HG02852 (cell line): ENCODE measurements around the gene STAT4.

Experiments
- ATAC-seq: cut with Tn5 transposase; IDR thresholded peaks from one replicate; pipeline ENCODE4 v1.9.1; 2021; ENCODE audit warnings: mild to moderate bottlenecking, moderate library complexity; ENCODE audit not compliant: unreplicated experiment

The STAT4 gene

DNA sequence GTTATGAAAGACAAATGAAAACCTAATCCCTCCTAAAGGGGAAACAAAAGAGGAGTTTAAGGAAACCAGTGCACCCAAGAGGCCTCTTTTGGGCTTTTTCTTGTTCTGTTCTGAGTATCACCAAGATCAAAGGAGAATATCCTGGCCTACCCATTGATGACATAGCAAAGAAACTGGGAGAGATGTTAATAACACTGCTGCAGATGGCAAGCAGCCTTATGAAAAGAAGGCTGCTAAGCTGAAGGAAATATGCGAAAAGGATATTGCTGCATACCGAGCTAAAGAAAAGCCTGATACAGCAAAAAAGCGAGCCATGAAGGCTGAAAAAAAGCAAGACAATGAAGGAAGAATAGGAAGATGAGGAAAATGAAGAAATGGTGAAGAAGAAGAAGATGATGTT, 23.6 kb upstream of the STAT4 start:
- no peak for ATAC-seq

DNA sequence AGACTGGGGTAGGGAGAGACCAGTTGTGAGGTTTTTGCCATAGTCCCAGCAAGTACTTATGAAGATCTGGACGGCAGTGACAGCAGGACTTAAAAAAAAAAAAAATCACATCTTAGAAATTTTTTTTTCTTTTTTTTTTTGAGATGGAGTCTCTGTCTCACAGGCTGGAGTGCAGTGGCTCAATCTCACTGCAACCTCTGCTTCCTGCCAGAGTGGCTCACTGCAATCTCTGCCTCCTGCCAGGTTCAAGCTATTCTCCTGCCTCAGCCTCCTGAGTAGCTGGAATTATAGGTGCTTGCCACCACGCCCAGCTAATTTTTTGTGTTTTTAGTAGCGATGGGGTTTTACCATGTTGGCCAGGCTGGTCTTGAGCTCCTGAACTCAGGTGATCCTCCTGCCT, 22.4 kb upstream of the STAT4 start:
- no peak for ATAC-seq

DNA sequence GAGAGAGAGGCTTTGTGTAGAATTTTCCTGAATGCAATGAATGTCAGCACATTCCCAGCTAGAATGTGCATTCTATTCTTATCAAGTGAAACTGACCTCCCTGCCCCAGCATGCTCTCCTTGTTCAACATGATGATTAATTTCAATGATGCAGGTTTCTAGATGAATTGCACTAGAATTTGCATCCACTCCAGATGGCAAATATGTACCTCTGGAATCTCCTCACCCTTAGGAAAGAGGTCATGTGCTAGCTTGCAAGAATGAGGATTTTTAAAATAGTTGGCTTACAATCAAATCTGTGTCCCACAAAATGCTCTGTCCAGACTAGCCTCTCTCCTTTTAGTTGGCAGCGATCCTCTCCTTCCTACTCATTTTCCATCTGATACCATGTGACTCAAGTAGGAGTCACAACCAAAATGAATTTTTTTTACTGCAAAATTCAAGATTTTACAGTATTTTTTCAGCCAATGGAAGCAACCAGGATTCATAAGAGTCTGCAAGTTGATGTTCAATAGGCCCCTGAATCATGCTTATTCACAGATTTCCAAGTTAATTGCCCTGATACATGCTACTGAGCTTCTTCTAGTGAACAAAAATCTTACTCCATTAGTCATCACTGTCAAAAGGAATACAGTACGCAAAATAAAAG, 21.0 kb upstream of the STAT4 start:
- no peak for ATAC-seq

DNA sequence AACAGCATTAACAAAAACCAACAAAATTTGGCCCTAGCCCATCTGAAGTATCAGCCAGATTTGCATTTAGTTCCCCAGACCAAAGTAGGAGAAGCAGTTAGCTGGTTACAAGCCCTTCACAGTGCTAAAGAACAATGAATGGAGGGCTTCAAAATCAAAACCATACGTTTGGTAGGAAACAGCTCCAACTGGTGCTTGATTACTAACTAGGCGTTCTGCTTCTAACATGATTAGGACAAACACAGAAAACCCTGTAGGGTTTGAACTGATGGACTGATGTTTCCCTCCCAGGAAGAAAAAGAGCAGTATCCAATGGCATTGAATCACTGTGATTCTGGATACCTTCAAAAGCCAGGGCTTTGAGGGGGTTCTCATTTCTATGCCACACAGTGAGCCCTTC, 20.5 kb upstream of the STAT4 start:
- no peak for ATAC-seq

DNA sequence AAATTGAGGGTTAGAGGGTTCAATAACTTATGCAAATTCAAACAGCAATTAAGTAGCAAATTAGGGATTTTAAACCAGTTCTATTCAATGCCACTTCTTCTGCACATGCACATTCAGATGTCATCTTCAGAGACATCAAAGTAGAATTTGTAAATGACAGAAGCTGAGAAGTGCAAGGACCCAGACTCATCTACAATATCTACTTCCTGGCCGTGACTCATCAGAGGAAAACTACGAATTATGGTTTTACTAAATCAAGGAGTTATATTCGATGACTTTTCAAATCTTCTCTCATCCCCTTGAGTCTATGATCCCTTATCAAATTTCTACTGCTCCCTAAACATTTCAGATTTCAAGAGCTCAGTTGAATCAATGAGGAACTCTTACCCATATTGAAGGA, 20.0 kb upstream of the STAT4 start:
- no peak for ATAC-seq

DNA sequence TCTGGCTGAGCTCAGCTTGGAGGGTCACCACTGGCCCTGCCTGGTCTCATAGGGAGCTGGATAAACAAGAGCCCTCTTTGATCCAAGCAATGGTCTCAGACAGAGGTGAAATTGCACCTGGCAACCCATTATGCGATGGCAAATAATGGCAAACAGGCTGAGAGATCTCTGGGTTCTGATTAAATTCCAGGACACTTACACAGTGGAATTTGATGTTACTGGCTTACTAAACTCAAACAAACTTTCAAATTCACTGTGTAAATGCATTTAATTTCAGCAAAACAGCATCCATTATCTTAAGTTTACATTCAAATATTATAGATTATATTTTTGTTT, 19.5 kb upstream of the STAT4 start:
- no peak for ATAC-seq

DNA sequence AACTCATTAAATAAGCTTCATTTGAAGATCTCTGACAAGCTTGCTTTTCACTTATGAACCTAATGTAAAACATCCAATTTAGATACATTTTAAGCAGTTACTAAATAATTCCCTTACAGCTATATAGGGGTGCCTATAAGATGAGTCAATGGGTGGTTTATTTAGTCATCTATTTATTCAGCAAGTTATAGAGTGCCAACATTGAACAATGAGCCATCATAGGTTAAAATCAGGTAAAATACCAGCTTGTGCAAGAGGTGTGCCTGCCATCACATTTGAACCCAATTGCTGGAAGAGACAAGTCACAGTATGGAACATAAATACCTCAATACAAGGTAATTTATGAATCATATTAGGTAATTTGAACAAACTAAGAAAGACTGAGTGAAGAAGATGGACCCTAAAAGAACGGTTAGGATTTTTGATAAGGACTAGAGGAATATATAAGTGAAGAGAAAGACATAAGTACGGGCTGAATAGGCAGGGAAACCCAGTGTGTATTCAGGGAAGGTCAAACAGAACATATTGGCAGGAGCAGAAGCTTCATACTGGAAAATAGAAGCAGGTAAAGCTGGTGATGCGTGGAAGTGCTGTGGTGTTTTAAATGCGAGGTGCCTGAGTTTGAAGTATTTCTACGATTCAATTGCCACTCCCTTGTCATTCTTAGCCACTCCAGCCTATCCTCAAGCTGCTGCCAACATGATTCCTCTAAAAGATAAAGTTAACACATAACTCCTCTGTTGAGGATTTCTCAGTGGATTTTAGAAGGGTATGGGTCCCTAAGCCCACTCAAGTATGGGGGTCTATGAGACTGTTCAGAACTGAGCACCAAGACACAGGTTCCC, 18.9 kb upstream of the STAT4 start:
- ATAC-seq, result no peak

DNA sequence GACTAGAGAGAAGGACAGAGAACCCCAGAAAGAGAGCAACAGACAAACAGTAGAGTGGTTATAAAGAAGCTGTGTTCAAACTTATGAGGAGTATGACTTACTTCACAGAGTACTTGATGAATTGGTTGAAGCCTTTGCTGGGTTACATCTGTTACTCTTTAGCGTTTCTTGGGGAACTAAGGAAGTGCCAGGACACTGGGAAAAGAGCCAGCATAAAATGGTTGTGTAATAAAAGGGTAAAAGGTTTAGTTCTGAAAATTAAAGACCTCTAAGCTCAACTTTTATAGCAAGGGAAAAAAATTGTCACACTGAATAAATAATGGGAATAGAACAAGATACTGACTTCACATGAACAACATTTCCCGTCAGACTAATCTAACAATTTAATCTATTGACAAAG, 17.0 kb upstream of the STAT4 start:
- no peak for ATAC-seq

DNA sequence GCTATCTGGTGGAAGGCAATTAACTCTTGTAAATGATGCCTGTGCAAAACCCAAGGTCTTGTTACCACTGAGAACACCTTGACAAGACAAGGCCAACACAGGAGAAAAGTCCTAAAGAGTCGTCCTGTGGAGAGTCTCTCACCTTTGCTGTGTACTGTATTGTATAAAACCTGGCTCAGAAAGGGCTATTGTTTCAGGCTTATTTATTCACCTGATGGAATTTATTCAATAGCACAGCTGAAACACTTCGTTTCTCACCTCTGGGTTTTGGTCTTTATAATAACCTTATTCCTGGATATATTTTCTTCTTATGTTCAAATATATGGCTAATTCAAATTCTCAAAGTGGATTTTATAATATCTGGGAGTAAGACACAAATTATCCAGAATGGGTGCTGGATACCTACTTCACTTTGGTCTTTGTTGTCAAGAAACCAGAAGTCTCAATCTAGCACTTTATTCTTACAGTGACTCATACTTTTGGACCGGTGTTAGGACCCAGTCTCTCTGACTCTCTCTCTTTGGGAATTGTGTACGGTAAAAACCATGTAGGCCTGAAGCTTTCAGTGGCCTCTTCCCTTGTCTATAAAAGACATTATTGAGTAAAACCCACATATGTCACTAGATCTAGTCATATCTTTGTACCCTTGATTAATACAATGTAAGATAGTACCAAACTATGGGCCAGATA, 16.1 kb upstream of the STAT4 start:
- no peak for ATAC-seq

DNA sequence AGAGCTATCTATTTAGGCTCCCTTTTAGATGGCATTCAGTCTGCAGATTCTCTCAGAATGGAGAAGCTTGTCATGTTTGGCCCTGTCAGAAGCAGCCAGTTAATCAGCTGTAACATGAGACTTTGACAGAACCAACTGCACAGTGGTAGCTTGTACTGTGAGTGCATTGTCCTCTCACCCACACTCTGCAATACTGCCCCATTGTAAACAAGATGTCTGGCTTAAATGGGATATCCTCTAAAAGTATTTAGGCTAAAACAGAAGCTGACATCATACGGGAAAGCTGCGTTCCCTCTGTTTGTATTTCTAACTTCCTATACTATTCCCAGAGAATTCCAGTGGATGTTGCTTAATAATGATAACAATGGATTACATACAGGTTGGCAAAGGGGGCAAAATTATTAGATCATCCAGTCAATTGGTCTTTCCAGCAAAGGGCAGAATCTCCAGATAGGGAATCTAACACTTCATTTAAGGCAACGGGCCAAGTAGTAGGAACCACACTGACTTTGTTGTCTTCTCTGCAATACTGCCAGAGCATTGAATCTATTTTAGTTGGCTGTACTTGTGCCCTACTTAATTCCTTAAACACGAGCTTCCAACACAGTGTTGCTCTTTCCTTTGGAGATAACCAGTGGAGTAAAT, 15.4 kb upstream of the STAT4 start:
- ATAC-seq, result no peak

DNA sequence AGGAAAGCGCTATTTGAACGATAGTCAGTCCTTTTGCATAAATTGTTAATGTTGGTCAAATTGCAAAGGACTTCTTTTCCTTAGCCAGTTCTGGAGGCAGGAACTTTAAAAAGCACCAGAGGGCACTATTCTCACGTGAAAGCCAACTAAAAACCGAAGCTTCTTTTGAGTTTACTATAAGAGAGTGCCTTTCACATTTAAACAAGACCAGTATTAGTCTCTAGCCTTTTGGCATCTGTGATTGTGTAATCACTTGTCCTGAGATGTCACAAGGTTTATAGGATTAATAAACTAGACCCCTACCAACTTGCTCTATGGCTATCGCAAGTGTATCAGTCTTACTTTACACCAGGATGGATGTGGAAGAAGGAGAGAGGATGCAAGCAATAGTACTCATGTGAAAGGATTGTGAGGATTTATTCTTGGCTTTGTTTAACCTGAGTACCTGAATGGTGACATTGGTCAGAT, 14.4 kb upstream of the STAT4 start:
- ATAC-seq, result peak; percentile 79

DNA sequence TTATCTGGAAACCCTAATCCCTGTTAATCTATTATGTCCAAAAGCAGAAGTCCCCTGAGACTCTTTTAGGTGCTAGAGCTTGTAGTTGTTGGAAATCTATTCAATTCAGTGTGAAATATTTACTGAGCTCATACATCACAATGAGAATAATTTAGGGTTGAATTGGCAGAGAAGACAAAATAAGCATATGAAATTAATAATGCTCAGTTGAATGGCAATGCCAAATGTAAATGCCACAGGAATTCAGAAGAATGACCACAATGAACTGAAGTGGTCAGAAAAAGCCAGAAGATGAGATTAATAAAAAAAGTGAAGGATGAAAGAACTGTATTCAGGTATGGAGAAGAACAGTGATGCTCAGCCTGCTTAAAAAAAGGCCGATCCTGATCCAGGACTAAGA, 8.0 kb upstream of the STAT4 start:
- no peak for ATAC-seq

DNA sequence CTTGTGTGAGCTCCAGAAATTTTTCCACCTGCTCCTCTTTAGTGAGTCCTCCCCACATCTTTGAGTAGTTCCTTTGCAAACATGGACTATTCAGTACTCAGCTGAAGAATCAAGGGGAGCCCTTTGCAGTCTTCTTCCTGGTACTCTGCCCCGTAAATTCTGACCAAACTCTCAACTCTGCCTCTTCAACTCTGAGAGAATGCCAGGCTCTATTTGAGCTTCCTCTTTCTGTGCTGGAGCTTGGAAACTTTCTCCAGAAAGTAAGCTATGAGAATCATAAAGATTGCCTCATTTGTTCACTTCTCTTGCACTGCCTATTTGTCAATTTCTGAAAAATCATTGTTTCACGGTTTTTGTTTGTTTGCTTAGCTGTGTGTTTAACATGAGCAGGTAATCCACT, 7.4 kb upstream of the STAT4 start:
- ATAC-seq, result no peak

DNA sequence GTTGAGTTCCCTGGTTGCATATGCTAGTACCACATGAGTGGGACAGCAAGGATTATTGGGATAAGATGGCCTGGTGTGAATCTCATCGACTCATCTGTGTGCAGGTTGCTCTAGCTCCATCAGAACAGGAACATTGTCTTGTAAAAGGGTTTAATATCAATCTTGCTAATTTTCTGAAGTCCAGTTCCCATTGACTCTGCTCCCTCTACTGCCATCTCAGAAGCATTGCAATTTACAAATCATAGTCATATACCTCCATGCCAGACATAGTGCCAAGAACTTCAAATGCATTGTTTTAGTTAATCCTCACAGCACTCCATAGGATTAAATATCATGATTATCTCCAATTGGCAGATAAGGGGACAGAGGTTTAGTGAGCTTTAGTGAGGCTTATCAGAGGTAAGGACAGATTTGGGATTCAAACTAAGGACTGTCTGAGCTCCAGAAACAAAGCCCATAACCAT, 4.8 kb upstream of the STAT4 start:
- peak; percentile 35 for ATAC-seq

DNA sequence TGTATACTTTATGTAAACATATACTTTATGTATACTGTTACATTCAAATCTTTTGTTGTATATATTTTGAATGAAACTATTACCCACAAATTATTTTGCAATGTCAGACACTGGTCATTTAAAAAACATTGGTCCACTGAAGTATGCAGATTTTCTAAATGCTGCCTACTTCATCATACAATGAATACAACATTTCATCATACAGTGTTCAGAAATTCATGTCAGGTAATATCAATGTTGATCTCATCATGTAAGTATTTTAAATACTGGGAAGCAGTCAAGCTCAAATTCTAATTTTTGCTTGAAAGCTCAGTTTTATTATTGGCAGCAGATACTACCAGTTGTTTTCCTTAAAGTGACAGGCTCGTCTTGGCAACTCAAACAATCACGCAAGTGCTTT, 2.9 kb upstream of the STAT4 start:
- ATAC-seq, result no peak

DNA sequence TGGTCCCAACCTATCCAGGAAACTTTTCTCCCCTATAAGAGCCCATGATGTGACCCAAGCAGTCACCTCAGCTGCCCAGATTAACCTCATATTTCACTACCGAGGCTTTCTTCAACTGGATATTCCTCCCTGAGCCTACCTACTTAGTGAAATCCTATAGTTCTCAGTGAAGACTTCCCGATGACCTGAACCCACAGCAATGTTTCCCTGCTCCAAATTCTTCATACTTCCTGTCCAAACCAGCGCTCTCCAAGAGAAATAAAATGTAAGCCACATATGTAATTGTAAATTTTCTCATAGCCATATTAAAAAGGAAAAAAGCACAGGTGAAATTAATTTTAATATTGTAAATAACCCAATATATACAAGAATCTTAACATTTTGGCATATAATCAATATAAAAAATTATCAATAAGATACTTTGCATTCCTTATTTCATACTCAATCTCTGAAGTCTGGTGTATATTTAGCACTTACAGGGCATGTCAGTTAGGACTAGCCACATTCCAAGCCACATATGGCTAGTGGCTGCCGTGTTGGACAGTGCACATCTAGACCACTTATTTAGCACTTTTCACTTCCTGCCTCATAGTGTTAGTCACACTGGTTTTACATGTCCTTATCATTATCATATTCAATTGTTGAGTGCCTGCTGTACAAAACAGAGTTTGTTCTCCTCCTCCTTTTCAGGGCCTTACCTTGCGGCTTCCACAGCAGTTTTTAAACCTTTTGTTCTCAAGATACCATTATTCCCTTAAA, 1.9 kb upstream of the STAT4 start:
- ATAC-seq, result no peak

DNA sequence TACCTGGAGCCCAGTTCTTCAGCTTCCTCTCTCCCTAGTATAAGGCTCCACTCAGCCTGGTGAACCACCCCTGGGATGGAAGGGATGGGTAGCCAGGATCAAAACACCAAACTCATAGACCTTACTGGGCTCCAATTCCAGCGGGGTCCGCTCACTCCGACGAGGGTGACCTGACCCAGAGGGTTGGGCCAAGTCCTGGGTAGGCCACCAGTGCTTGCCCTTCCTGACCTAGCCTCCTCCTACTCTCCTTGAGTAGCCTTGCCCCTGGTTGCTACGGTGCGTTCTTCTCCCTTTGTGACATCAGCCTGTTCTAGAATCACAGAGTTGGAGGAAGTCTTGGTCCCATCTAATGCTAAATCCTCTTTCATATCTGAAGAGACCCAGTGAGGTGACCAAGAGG, 537 bp upstream of the STAT4 start:
- no peak for ATAC-seq

DNA sequence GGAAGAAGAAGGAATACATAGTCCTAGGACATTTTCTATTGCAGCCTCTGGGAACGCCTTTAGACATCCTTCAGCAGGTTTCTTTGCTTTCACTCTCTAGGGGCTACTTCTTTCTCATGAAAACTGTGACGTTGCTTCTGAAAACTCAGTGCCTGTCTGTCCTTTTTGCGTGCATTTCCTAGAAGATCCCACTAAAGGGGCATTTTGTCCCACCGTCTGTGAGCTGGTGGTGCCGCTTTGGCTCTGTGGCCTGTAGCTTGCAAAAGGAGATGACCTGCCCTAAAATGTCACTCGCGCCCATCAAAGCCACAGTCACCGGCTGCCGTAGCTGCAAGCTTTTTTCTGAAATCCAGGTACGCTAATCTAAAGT, 579 bp downstream of the STAT4 start:
- peak; percentile 32 for ATAC-seq

DNA sequence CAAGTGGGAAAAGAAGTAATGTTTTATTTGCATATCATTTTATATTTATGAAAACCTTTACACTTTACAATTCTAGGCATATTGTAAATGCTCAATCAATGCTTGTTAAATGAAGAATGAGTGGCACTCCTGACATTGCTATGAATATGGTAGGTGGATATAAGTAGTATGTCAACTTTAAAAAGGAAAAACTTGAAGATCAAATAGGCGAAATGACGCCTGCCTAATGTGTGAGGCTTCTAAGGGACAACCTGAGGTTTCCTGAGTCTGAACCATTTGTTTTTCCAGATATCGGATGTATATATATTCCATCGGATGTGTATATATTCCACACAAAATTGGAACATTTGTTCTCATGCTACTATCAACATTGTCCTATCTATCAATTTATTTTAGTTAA, 1.4 kb downstream of the STAT4 start:
- ATAC-seq, result no peak

DNA sequence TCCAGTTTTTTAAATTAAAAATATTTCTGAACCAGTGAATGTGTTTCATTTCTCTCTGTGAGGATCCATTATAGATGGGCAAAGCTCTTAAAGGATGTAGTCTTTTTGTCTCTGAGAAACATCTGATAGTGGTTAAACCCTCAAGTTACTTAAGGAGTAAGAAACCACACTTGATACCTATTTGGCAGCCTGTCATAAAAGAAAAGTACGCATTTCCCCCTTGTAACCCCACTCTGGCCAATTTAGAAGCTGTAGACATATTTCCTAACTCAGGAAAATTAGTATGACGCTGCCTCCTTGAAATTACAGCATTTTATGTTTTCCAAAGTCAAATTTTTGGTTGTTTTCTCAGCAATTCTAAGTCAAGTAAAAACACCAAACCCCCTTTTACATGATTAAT, 2.0 kb downstream of the STAT4 start:
- no peak for ATAC-seq

DNA sequence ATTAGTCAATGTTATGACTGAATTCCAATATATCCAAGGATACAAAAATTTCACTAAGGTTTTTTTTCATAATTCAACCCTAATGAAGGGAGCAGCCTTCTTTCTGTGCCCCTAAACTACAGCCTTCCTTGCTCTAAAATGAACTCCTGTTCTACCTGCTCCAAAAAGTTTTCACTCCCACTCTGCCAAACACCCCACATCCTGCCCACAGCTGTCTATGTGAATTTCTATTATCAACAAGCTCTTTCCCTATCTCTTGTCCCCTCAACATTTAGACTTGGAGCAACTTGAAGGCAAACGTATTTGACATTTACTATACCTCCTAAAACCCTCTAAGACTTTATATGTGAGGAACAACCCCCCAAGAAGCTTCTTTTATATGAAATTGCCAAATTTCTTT, 2.5 kb downstream of the STAT4 start:
- ATAC-seq, result no peak
